ENCODE data around the gene NDUFS2.

NDUFS2 gene

GRCh38 chr1:161180639-161181038 is 21.5 kb upstream of the NDUFS2 start:
- Histone ChIP-seq H3K9me3 (no peaks in the 10 kb centered on the region), H3K4me3 (ENCODE audit: low read depth, low read length) (no peak overlapping the region), H3K27me3 (no peaks in the 10 kb centered on the region), H3K4me1 (no peaks in the 10 kb centered on the region; the same call in 1 of the 2 replicates), H3K36me3 (peaks cover under 1% of the 10 kb centered on the region; the same call in 1 of the 2 replicates)
- no peak for DNase-seq
- peak; percentile 44 for TF ChIP-seq CTCF (IDR thresholded peaks at IDR 0.05; ENCODE audit: low read depth, low read length)

DNA sequence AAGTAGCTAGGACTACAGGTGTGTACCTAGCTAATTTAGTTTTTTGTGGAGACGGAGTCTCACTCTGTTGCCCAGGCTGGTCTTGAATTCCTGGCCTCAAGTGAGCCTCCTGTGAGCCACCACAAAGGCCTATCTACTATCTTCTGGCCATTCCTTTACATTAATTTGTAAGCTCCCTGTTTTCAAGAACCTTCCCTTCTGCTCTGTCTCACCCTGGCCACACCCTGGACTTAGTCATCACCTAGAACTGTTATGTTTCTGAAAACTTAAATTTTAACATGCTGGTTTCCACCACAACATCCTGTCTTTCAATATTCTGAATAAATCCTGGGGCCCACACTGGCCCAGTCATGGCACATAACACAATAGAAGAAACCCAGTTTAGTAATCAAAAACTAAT is 20.0 kb upstream of the NDUFS2 start:
- no peaks in the 10 kb centered on the region; the same call in 1 of the 2 replicates for H3K4me1 ChIP-seq
- no peaks in the 10 kb centered on the region for H3K9me3 ChIP-seq
- no peak for DNase-seq
- H3K27me3 ChIP-seq = no peaks in the 10 kb centered on the region
- TF ChIP-seq CTCF (IDR thresholded peaks at IDR 0.05; ENCODE audit: low read depth, low read length) = no peak
- H3K36me3 ChIP-seq = no peaks in the 10 kb centered on the region
- no peak overlapping the region for H3K4me3 ChIP-seq (ENCODE audit: low read depth, low read length)

DNA sequence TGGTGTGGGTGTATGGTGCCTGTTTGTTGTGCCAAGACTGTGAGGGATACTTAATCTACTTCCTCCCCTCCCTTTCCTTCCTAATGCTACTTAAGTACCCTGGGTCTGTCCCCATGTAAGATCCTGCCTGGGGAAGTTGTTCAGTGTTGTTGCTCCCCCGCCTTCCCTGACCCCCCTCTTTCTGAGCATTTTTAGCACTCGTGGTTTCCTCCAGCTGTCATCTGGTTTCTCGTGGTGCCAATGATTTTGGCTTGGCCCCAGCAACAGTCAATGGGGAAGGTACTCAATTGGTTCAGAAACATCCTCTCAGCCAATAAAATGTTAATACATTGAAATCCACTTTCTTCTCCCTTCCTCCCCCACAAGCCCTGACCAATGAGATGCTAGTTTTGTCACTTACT is 16.9 kb upstream of the NDUFS2 start:
- no peaks in the 10 kb centered on the region for H3K27me3 ChIP-seq
- H3K9me3 ChIP-seq = no peaks in the 10 kb centered on the region
- no peak overlapping the region for H3K4me3 ChIP-seq (ENCODE audit: low read depth, low read length)
- peak; percentile 37 for DNase-seq
- no peak for TF ChIP-seq CTCF (IDR thresholded peaks at IDR 0.05; ENCODE audit: low read depth, low read length)
- H3K36me3 ChIP-seq = no peaks in the 10 kb centered on the region
- H3K4me1 ChIP-seq = no peaks in the 10 kb centered on the region; the same call in 1 of the 2 replicates

DNA sequence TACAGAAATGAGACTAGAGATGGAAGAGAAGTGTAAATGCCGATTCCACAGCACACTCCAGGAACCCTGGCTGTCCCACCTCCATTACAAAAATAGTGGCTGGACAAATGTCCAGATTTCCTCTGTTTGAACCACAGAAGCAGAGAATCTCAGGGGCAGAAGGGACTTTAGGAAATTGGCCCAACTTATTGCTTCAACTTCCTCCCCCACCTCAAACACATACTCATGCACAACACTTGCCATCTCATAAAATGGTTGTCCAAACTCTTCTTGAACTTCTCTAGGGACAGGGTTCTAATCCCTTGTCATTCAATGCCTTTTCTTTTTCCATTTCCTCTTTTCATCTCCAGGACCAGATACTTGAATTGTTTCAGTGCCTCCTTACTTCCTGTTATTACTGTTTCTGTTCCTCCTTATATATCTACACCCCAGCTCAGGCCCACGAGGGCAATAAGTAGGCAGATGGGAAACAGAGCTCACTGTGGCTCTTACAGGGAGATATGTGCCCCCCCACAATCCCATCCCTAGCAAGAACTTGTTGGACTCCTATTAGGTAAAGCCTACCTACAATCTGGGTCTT is 16.3 kb upstream of the NDUFS2 start:
- Histone ChIP-seq H3K4me3 (ENCODE audit: low read depth, low read length) (no peak overlapping the region), H3K27me3 (no peaks in the 10 kb centered on the region), H3K9me3 (no peaks in the 10 kb centered on the region), H3K36me3 (no peaks in the 10 kb centered on the region), H3K4me1 (no peaks in the 10 kb centered on the region; the same call in 1 of the 2 replicates)
- no peak for TF ChIP-seq CTCF (IDR thresholded peaks at IDR 0.05; ENCODE audit: low read depth, low read length)
- DNase-seq = no peak

- Histone ChIP-seq H3K36me3 (no peaks in the 10 kb centered on the region), H3K4me3 (ENCODE audit: low read depth, low read length) (no peak overlapping the region), H3K27me3 (no peaks in the 10 kb centered on the region), H3K9me3 (no peaks in the 10 kb centered on the region), H3K4me1 (no peaks in the 10 kb centered on the region; the same call in 1 of the 2 replicates)
- no peak for DNase-seq
- TF ChIP-seq CTCF (IDR thresholded peaks at IDR 0.05; ENCODE audit: low read depth, low read length) = no peak
Measured at GRCh38 chr1:161187311-161187710, 14.9 kb upstream of the NDUFS2 start.

- no peak for DNase-seq
- no peak overlapping the region for H3K4me3 ChIP-seq (ENCODE audit: low read depth, low read length)
- no peaks in the 10 kb centered on the region for H3K9me3 ChIP-seq
- H3K36me3 ChIP-seq = no peaks in the 10 kb centered on the region
- TF ChIP-seq CTCF (IDR thresholded peaks at IDR 0.05; ENCODE audit: low read depth, low read length) = no peak
- no peaks in the 10 kb centered on the region for H3K27me3 ChIP-seq
- H3K4me1 ChIP-seq = peaks cover 5% of the 10 kb centered on the region; the same call in 1 of the 2 replicates
Measured at GRCh38 chr1:161188381-161188780, 13.8 kb upstream of the NDUFS2 start.

Measured in BE2C (cell line).